ENCODE measurements around the gene ATP1A3.

GRCh38 chr19:42042455-42043170 lies 48.6 kb upstream of the ATP1A3 start:
- TF ChIP-seq EZH2 (optimal IDR thresholded peaks at IDR 0.05; ENCODE audit: low read depth, low read length): no peak
- TF ChIP-seq, protein P1, sequence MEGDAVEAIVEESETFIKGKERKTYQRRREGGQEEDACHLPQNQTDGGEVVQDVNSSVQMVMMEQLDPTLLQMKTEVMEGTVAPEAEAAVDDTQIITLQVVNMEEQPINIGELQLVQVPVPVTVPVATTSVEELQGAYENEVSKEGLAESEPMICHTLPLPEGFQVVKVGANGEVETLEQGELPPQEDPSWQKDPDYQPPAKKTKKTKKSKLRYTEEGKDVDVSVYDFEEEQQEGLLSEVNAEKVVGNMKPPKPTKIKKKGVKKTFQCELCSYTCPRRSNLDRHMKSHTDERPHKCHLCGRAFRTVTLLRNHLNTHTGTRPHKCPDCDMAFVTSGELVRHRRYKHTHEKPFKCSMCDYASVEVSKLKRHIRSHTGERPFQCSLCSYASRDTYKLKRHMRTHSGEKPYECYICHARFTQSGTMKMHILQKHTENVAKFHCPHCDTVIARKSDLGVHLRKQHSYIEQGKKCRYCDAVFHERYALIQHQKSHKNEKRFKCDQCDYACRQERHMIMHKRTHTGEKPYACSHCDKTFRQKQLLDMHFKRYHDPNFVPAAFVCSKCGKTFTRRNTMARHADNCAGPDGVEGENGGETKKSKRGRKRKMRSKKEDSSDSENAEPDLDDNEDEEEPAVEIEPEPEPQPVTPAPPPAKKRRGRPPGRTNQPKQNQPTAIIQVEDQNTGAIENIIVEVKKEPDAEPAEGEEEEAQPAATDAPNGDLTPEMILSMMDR (IDR thresholded peaks at IDR 0.05; ENCODE audit: low read length): no peak
- no peak for TF ChIP-seq EZH2phosphoT487 (IDR thresholded peaks at IDR 0.05; ENCODE audit: low read length)
